Skeletal muscle satellite cell (primary cell): ENCODE results near the gene DNTTIP2. TPM values are rescaled to one million over a fixed set of nuclear protein-coding genes. Genes with fewer than 3 reads are reported as not detected.

Source experiments
- H3K27me3 ChIP-seq: 2 replicates; pipeline ENCODE4 v1.7.0; 2013; ENCODE audit warnings: low read length; ENCODE audit not compliant: control insufficient read depth, insufficient read depth
- H3K36me3 ChIP-seq: 2 replicates; pipeline ENCODE4 v1.7.0; 2013; ENCODE audit warnings: mild to moderate bottlenecking, control low read depth, low read length; ENCODE audit not compliant: insufficient read depth
- H3K4me1 ChIP-seq: 2 replicates; pipeline ENCODE4 v1.7.0; 2013; ENCODE audit warnings: low read length; ENCODE audit not compliant: control insufficient read depth, insufficient read depth
- H3K4me2 ChIP-seq: 2 replicates; pipeline ENCODE4 v1.7.0; 2013; ENCODE audit warnings: mild to moderate bottlenecking, low read length
- H3K4me3 ChIP-seq: 2 replicates; pipeline ENCODE4 v1.7.0; 2013; ENCODE audit warnings: low read length
- H3K9ac ChIP-seq: 2 replicates; pipeline ENCODE4 v1.7.0; 2013; ENCODE audit warnings: mild to moderate bottlenecking, low read depth, low read length, moderate library complexity
- H3K9me3 ChIP-seq: replicated peaks from 2 replicates; pipeline ENCODE4 v1.7.0; 2013; ENCODE audit warnings: mild to moderate bottlenecking, control low read depth, low read length
- small RNA-seq: library from RNA; depleted of rRNA; stranded (forward); fragments of <200 nt; gene quantifications from one replicate; pipeline ENCODE3, GENCODE V24; 2012

Gene DNTTIP2

DNA sequence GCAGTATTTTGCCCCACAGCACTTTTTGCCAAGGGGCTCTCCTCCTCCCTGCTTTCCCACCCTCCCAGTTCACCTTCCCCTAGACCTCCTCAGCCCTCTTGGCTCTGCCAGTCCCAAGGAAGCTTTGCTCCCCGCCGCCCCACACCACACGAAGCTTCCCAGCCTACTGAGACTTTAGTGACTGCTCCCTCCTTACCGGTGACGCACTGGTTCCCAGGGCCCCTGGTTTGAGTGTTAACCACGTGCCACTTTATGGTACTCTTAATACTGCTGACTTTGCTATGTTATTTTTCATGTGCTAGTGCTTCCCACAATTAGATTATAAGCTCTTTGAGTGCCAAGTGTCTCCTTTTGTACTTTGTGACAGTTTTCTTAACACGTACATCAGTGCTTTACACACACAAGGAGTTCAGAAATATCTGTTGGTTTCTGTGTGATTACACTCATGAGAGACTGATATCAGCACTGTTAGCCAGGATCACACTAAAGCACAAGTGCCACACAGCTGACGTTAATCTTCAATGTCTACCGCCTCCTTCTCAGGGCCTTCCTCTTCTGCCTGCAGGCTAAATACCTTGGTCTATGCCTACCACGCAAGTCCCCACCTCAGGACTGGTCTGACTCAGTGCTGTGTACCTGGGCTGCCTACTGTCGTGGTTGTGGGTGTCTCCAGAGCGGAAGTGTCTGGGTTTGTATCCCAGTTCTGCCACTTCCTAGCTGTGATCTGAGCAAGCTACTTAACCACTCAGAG, 61.0 kb downstream of the DNTTIP2 start:
- Histone ChIP-seq H3K4me3 (no peak overlapping the region), H3K4me1 (peaks cover 49% of the 10 kb centered on the region), H3K27me3 (no peaks in the 10 kb centered on the region), H3K9ac (no peak overlapping the region), H3K36me3 (no peaks in the 10 kb centered on the region), H3K9me3 (no peaks in the 10 kb centered on the region), H3K4me2 (no peak overlapping the region)

DNA sequence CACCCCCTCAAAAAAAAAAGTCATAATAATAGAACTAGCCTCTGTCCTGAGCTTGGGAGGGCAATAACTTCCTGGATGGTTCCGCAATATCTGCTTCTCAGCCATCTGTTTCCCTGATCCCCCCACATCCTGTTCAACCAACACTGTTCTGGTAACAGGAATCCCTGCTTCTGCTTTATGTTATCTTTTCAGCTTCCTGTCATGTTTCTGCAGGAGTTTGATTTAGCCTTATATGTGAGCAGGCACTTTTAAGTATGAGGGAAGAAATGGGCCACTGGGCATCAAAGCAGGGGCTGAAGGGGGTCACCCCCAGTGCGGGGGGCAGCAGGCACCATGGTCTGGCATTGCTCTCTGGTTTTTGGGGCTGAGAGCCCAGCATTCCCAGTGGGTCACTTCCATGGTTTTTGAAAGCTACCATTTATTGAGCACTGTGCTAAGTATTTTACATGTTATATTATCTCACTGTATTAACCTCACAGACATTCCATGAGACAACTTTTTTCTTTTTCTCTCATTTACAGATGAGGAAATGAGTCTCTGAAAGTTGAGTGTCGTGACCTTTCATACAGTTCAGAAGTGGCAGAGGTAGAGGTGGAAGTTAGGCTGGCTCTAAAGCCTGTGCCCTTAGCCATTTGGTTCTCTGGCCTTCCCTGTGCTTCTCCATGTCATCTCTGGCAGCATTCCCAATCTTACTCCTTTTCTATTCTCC, 61.9 kb downstream of the DNTTIP2 start:
- H3K4me3 ChIP-seq = peak overlapping the region; percentile 1
- H3K27me3 ChIP-seq = no peaks in the 10 kb centered on the region
- no peaks in the 10 kb centered on the region for H3K36me3 ChIP-seq
- H3K9ac ChIP-seq = peak overlapping the region; percentile 40
- peak overlapping the region; percentile 60 for H3K4me2 ChIP-seq
- H3K4me1 ChIP-seq = peaks cover 58% of the 10 kb centered on the region
- no peaks in the 10 kb centered on the region for H3K9me3 ChIP-seq

Small RNA genes lying within 50 kb of the gene (small RNA-seq; reads per million reads assigned to genes)
- gene AL117351.2 = not detected
- gene MIR760 = not detected
